ENCODE results near the gene AGAP1.

- TF ChIP-seq RAD21 (conservative IDR thresholded peaks at IDR 0.05) (no peak), CTCF (IDR thresholded peaks at IDR 0.05; ENCODE audit: poor library complexity, severe bottlenecking) (no peak), EP300 (conservative IDR thresholded peaks at IDR 0.05; ENCODE audit: poor library complexity, severe bottlenecking) (no peak), EZH2 (IDR thresholded peaks at IDR 0.05; ENCODE audit: borderline replicate concordance, insufficient read depth, low read length, poor library complexity, severe bottlenecking) (no peak), SMC3 (conservative IDR thresholded peaks at IDR 0.05; ENCODE audit: poor library complexity) (no peak)
- TF ChIP-seq, protein P1, sequence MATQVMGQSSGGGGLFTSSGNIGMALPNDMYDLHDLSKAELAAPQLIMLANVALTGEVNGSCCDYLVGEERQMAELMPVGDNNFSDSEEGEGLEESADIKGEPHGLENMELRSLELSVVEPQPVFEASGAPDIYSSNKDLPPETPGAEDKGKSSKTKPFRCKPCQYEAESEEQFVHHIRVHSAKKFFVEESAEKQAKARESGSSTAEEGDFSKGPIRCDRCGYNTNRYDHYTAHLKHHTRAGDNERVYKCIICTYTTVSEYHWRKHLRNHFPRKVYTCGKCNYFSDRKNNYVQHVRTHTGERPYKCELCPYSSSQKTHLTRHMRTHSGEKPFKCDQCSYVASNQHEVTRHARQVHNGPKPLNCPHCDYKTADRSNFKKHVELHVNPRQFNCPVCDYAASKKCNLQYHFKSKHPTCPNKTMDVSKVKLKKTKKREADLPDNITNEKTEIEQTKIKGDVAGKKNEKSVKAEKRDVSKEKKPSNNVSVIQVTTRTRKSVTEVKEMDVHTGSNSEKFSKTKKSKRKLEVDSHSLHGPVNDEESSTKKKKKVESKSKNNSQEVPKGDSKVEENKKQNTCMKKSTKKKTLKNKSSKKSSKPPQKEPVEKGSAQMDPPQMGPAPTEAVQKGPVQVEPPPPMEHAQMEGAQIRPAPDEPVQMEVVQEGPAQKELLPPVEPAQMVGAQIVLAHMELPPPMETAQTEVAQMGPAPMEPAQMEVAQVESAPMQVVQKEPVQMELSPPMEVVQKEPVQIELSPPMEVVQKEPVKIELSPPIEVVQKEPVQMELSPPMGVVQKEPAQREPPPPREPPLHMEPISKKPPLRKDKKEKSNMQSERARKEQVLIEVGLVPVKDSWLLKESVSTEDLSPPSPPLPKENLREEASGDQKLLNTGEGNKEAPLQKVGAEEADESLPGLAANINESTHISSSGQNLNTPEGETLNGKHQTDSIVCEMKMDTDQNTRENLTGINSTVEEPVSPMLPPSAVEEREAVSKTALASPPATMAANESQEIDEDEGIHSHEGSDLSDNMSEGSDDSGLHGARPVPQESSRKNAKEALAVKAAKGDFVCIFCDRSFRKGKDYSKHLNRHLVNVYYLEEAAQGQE (IDR thresholded peaks at IDR 0.05; ENCODE audit: borderline replicate concordance) = no peak
These were observed 81.6 kb downstream of the AGAP1 start for GRCh38 chr2:235575431-235575830.

Data from neural cell (in vitro differentiated cells).